GM19043 (cell line): ENCODE measurements around the gene KCNN3.

ENCODE experiments used
- ATAC-seq: cut with Tn5 transposase; IDR thresholded peaks from one replicate; pipeline ENCODE4 v1.9.1; 2021; ENCODE audit warnings: low read depth; ENCODE audit not compliant: unreplicated experiment

KCNN3 gene

DNA sequence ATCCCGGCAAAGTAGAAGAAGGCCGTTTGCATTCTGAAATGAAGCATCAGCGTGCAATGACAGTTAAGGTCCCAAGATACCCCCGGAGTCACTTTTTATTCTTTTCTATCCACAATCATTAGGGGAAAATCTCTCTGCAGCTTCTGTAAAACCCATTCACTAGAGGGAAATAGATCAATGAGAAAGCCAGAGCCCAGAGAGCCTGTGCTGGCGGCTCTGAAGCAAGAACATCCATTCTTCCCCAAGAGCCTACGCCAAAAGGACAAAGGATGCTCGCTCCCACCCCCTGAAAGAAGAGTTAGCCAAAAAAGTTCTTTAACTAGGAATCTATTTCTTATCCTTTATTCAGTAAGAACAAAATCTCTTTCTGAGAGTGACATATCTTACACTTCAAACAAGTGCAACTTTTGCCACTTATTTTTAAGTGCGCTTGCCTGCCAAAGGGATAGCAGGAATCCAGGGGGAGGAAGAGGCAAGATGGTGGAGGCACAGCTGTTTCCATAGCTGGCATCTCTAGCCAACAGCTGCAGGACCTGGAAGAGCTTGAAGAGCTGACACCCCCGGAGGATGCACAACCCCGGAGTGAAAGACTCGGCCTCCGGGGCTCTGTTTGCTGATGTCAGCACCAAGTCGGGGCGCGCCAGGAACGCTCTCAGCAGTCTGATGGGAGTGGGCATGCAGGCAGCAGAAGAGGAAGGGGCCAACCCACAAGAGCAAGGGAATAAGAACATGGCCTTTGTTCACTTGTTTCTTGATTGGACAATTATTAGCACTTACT, 68.7 kb downstream of the KCNN3 start:
- no peak for ATAC-seq

DNA sequence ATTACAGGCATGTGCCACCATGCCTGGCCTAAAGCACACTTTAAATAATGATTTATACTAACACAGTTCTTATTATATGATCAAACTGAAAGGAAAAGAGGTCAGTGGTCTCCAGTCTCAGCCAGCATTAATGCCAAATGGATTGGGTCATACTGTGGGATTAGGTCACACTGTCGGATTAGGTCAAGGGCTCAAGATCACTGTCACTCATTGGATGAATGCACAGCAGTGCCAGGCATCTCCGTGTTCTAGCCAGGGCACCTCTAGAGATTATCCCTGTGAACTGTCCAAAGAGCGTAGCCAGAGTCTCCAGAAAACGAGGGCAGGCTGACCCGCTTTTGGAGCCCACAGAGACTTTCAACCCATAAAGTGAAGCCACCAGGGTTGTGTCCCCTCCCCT, 70.9 kb downstream of the KCNN3 start:
- no peak for ATAC-seq

DNA sequence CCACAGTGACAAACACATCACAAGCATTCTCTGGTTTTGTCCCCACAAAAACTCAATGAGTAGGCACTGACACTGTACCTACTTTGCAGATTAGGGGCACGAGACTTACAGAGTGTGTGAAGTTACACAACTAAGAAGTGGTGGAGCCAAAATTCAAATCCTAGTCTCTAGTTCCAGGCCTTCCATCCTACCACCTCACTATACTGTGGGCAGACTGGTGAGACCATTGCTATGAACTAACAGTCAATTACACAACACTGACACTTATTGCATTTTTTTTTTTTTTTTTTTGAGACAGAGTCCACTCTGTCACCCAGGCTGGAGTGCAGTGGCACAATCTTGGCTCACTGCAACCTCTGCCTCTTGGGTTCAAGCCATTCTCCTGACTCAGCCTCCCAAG, 71.4 kb downstream of the KCNN3 start:
- ATAC-seq = no peak

DNA sequence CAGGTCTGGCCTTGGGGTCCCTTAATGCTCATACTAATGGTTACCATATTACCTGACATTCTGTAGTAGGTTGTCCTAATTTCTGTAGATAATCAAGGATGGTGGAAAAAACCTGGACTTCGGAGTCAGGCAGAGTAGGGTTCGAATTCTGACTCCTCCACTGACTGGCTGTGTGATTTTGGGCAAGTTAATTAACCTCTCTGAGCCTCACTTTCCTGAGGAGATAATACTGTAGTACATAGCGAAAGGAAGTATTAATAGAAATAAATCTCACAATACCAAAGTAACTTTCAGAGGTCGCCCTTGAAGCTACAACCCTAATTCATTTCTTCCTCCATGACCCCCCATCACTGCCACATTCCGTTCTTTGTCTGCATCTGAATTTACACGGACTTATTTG, 72.9 kb downstream of the KCNN3 start:
- ATAC-seq = no peak

DNA sequence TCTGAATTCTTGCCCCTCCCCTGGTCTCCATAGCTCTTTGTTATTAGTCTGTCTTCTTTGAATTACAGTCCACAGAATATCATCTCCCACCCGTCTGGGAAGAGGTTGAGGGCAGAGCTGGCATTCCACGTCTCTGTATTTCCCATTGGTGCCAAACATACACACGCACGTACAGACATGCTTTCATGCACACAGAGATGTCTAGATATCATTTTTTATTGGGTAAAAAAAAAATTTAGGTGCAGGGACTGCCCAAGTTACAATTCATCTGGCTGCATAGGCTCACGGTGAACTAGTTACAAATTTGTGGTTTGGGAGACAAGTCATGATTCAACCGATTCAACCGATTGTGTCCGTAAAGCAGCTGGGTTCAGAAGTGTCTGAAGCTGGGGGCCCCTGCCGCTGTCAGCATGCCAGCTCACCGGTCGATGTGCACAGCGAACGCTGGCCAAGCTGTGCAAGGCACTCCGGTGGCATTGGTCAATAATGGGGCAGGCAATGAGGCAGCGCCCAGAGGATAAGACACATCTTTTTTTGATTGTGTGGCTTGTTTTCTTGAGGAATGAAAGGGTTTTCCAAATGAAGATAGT, 73.7 kb downstream of the KCNN3 start:
- no peak for ATAC-seq

DNA sequence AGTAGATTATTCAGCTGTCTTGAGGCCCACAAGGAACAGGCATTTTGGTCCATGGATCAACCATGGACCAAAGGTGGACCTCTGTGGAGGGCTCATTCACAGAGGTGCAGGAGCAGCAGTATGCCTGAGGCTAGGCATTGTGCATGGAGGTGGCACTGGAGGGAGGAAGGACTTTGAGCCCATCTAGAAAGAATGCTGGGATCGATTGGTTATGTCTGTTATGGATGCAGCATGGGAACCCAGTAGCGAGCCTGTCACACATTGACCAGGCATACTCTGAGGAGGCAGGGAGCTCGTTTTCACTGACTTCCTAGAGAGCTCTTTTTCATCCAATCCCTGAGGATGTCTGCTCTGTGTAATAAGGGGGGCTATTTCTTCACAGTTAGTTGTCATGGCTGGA, 75.5 kb downstream of the KCNN3 start:
- no peak for ATAC-seq

DNA sequence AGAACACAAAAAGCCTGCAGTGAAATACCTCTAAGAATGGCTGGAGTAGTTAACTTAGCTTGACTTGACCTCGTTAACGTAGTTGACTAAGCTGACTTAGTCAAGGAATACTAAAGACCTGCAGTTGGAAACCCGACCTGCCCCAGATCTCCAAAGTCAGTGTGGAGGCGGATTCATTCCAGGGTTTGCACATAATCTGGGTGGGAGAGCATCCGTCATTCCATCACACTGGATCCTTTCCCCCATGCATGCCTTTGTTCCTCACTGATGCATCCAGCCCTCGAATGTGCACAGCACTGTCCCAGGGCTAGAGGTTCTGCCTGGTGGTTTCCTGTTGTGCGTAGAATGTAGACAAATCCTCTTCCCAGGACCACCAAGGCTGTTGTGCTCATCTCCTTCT, 76.4 kb downstream of the KCNN3 start:
- ATAC-seq = no peak

- ATAC-seq = no peak
These were observed 77.2 kb downstream of the KCNN3 start for GRCh38 chr1:154792899-154793298.

- ATAC-seq = peak; percentile 77
These were observed 78.6 kb downstream of the KCNN3 start for GRCh38 chr1:154791292-154792166.

GRCh38 chr1:154788886-154789285, 81.2 kb downstream of the KCNN3 start:
- ATAC-seq = no peak

GRCh38 chr1:154788110-154788870, 81.8 kb downstream of the KCNN3 start:
- ATAC-seq = no peak

DNA sequence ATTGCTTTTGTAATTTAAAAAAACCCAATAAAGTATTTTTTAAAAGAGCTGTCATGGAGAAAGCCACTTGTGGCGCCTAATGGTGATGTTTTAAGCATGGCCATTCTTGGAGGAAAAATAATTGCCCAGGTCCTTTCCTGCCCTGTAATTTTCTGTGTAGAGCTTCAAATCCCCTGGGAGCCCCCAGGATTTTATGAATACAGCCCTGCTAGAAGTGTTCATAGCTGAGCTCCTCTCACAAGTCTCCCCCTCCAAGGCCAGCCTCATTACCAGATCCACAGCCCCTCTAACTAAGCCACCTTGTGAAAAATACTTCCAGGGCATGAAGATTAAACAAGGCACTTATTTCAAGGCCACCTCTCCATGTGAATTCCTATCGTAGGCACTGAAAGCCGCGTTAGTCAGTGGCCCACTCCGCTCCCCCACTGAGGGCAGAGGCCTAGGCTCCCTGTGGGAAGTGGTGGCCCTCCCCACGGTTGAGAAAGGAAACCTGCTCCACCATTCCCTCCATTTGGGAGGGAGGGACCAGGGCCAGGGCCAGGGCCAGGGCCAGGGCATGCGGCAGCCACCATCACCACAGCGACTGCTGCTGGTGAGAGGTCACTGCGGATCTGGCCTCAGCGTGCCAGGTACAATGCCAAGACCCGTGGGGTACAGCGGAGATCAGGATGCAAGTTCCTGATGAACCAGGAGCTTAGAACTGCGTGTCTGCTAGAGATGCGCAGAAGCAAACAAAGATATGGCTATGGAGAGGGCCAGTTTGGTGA, 83.1 kb downstream of the KCNN3 start:
- ATAC-seq = no peak

GRCh38 chr1:154784924-154785531, 85.1 kb downstream of the KCNN3 start:
- ATAC-seq = peak; percentile 73

- no peak for ATAC-seq
These were observed 85.7 kb downstream of the KCNN3 start for GRCh38 chr1:154784416-154784815.

DNA sequence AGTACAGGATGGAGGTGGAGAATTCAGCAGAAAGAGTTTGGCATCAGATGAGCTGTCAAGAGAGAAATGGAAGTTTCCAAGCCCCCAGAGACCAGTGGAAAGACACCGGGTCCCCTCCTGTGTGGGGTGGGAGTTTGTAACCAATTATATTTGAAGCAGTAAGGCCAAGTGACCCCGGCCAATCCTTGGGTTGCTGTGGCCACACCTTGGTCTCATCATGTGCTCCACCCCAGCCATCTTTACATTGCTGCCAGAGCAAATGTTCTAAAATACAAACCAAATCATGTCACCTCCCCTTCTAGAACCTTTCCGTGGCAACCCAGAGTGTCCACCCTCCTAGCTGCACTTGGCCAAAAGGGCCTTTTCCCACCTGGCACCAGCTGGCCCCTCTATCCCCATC, 86.1 kb downstream of the KCNN3 start:
- no peak for ATAC-seq

DNA sequence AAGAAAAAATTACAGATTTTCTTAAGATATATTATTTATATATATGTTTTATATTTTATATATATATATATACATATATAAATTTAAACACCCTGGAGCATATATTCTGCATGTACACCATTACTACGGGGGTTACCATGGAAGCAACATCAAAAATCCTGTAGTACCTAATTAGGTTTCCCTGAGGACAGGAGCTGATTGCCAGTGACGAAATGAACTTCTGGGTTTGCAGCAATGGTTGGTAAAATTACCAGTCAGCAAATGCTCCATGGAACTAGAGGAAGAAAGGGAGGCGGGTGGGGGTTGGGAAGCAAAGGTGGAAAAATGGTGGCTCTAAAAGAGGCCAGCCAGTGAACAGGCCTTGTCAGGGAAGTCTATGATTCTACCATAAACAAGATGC, 89.5 kb downstream of the KCNN3 start:
- ATAC-seq = no peak

- no peak for ATAC-seq
These were observed 90.4 kb downstream of the KCNN3 start for GRCh38 chr1:154779551-154780189.

DNA sequence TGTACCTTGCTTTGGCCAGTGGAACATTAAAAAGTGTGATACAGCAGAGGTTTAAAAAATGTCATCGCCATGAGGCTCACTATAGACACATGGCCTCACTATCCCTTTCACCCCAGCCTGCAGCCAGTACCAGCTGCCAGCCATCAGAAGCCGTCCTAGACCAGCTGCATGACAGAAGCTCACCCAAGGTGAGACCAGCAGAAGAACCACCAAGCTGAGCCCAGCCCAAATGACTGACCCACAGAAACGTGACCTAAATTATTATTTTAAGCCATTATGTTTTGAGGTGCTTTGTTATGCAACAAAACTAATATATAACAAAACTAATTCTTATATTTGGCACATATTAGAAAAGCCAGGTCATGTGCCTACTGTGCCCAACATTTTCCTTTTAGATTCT, 91.1 kb downstream of the KCNN3 start:
- no peak for ATAC-seq

- ATAC-seq = no peak
These were observed 91.8 kb downstream of the KCNN3 start for GRCh38 chr1:154778275-154778674.
